ENCODE data around the gene CSMD2. TPM values are rescaled to one million over a fixed set of nuclear protein-coding genes. Genes with fewer than 3 reads are reported as not detected.

The CSMD2 gene
- polyA plus RNA-seq, 1 of the 3 experiments (the other 2 are of a cell fraction) = not detected

- ChIA-PET POLR2A (no interaction called here), CTCF (no interaction called here)
- H3K4me2 ChIP-seq = no peak overlapping the region
Measured at GRCh38 chr1:33965086-33965485, 199.9 kb downstream of the CSMD2 start.

More at GRCh38 chr1:33965086-33965485, 199.9 kb downstream of the CSMD2 start:
- no peak overlapping the region for H2AFZ ChIP-seq (ENCODE audit: low read depth)
- no peak overlapping the region for H3K27ac ChIP-seq (ENCODE audit: low read depth in 2 of 2, low read length in 1 of 2)
- DNase-seq = no peak
- no peaks in the 10 kb centered on the region for H3K27me3 ChIP-seq (ENCODE audit: insufficient read depth)
- no peak overlapping the region for H3K9ac ChIP-seq
- no peaks in the 10 kb centered on the region for H3K79me2 ChIP-seq (ENCODE audit: insufficient read depth)
- TF ChIP-seq FOSL2 (IDR thresholded peaks at IDR 0.05; ENCODE audit: borderline replicate concordance, low read depth) (no peak), GATA2 (CRISPR knock-in tag; IDR thresholded peaks at IDR 0.05) (no peak), POLR2AphosphoS5 (IDR thresholded peaks at IDR 0.05; ENCODE audit: low read depth, low read length) (no peak), YY1 (IDR thresholded peaks at IDR 0.05; ENCODE audit: low read depth) (no peak), TEAD4 (IDR thresholded peaks at IDR 0.05; ENCODE audit: borderline replicate concordance, insufficient read depth) (no peak), RFX5 (IDR thresholded peaks at IDR 0.05; ENCODE audit: low read length) (no peak), ELF1 (IDR thresholded peaks at IDR 0.05) (no peak), REST (IDR thresholded peaks at IDR 0.05; ENCODE audit: low read depth, low read length) (no peak), TAF1 (IDR thresholded peaks at IDR 0.05; ENCODE audit: borderline replicate concordance, low read depth, low read length) (no peak), EP300 (IDR thresholded peaks at IDR 0.05; ENCODE audit: borderline replicate concordance in 1 of 2, low read depth in 1 of 2, low read length in 1 of 2) (no peak), TCF12 (IDR thresholded peaks at IDR 0.05) (no peak), EZH2phosphoT487 (IDR thresholded peaks at IDR 0.05; ENCODE audit: borderline replicate concordance, low read depth) (no peak), JUND (IDR thresholded peaks at IDR 0.05) (no peak), RAD21 (IDR thresholded peaks at IDR 0.05; ENCODE audit: low read length) (no peak), SIN3A (IDR thresholded peaks at IDR 0.05; ENCODE audit: borderline replicate concordance, low read depth, low read length) (no peak), PBX3 (IDR thresholded peaks at IDR 0.05) (no peak), FOXJ3 (CRISPR knock-in tag; IDR thresholded peaks at IDR 0.05) (no peak), FOXM1 (IDR thresholded peaks at IDR 0.05; ENCODE audit: low read depth) (no peak), RCOR1 (IDR thresholded peaks at IDR 0.05; ENCODE audit: low read length) (no peak), NFIC (IDR thresholded peaks at IDR 0.05; ENCODE audit: borderline replicate concordance) (no peak)
- 8% methylated on average over 3 of the region's 3 CpGs for WGBS (ENCODE audit: low lambda C conversion rate)
- peaks cover 0 to 7% of the 10 kb centered on the region in 2 experiments; a peak in 1 of 4 replicates for H3K4me1 ChIP-seq (ENCODE audit: control insufficient read depth in 1 of 2, insufficient read depth in 2 of 2, low read depth in 1 of 2, low read length in 1 of 2)
- no peaks in the 10 kb centered on the region for H4K20me1 ChIP-seq (ENCODE audit: insufficient read depth)
- H3K9me3 ChIP-seq = no peaks in the 10 kb centered on the region
- no peaks in the 10 kb centered on the region for H3K9me2 ChIP-seq
- no peaks in the 10 kb centered on the region for H3K36me3 ChIP-seq (replicated peaks in 1 of 2; ENCODE audit: control insufficient read depth in 1 of 2, insufficient read depth in 2 of 2, low read length in 1 of 2)
- H3K4me3 ChIP-seq (ENCODE audit: low read depth in 2 of 2, low read length in 1 of 2) = no peak overlapping the region
- H3F3A ChIP-seq (replicated peaks; ENCODE audit: insufficient read depth) = no peaks in the 10 kb centered on the region
